ENCODE measurements around the gene NUDC.

GRCh38 chr1:26942656-26943055 lies 21.1 kb downstream of the NUDC start:
- TF ChIP-seq POLR2AphosphoS5 (IDR thresholded peaks at IDR 0.05; ENCODE audit: low read length): no peak
- TF ChIP-seq NBN (IDR thresholded peaks at IDR 0.05): no peak
- TF ChIP-seq CTCF (IDR thresholded peaks at IDR 0.05 in 2 of 3, conservative IDR thresholded peaks at IDR 0.05 in 1 of 3; ENCODE audit: control insufficient read depth in 2 of 3, extremely low read depth in 1 of 3, insufficient read depth in 1 of 3, low read depth in 3 of 3, low read length in 3 of 3): no peak
- no peak for TF ChIP-seq EP300 (IDR thresholded peaks at IDR 0.05; ENCODE audit: borderline replicate concordance in 1 of 2, control insufficient read depth in 1 of 2, low read depth in 2 of 2, low read length in 2 of 2)
- no peak for TF ChIP-seq TCF7 (IDR thresholded peaks at IDR 0.05; ENCODE audit: borderline replicate concordance)
- no peak for TF ChIP-seq EZH2 (IDR thresholded peaks at IDR 0.05; ENCODE audit: borderline replicate concordance, control insufficient read depth, low read depth, low read length)
- TF ChIP-seq MTA2 (IDR thresholded peaks at IDR 0.05; ENCODE audit: low read depth): no peak
- no peak for TF ChIP-seq SIN3A (IDR thresholded peaks at IDR 0.05; ENCODE audit: low read depth, low read length)
- TF ChIP-seq, protein P1, sequence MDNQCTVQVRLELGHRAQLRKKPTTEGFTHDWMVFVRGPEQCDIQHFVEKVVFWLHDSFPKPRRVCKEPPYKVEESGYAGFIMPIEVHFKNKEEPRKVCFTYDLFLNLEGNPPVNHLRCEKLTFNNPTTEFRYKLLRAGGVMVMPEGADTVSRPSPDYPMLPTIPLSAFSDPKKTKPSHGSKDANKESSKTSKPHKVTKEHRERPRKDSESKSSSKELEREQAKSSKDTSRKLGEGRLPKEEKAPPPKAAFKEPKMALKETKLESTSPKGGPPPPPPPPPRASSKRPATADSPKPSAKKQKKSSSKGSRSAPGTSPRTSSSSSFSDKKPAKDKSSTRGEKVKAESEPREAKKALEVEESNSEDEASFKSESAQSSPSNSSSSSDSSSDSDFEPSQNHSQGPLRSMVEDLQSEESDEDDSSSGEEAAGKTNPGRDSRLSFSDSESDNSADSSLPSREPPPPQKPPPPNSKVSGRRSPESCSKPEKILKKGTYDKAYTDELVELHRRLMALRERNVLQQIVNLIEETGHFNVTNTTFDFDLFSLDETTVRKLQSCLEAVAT (IDR thresholded peaks at IDR 0.05): no peak
- TF ChIP-seq BRCA1 (IDR thresholded peaks at IDR 0.05; ENCODE audit: low read depth, low read length): no peak

Data from GM12878 (cell line).